Posterior vena cava (tissue), 2 donors: ENCODE data around the gene INPP4B. TPM values are rescaled to one million over a fixed set of nuclear protein-coding genes. Genes with fewer than 3 reads are reported as not detected.

Experiments used
- DNase-seq: peaks from one replicate; pipeline ENCODE4 v3.0.0-alpha.2; 2020; ENCODE audit warnings: low spot score
- intact Hi-C, 2 donors: fragments of 100-400 bp; cut with DNase I; formaldehyde crosslinking; loops; one replicate each; pipeline versions ENCODE4 v1.14.1 to v1.14.2; 2022 to 2023
- total RNA-seq, 2 donors: library from RNA; stranded (reverse); fragmentation: NEBNext Ultra II Directional; extraction: Animal tissue kit (Norgen Biotek cat#: 25700); gene quantifications; one replicate each; pipeline ENCODE4 v1.2.1, GENCODE V29; 2021
- donor health status: DM: yes; HTN: yes; CAD: no.
- donor health status: DM: yes; HTN: yes; CAD: no.

Gene INPP4B
- total RNA-seq, 2 donors from 2014 or later = 24.9 to 25.7 TPM

GRCh38 chr4:142348613-142349021, 497.5 kb downstream of the INPP4B start:
- intact Hi-C loops = no loop called here
- no peak for DNase-seq

GRCh38 chr4:142347241-142347640, 498.9 kb downstream of the INPP4B start:
- no peak for DNase-seq
- intact Hi-C loops = no loop called here

- no peak for DNase-seq
- intact Hi-C loops = no loop called here
These were observed 500.2 kb downstream of the INPP4B start for GRCh38 chr4:142345924-142346323.

- no peak for DNase-seq
- intact Hi-C loops = no loop called here
These were observed 504.8 kb downstream of the INPP4B start for GRCh38 chr4:142341268-142341667.

DNA sequence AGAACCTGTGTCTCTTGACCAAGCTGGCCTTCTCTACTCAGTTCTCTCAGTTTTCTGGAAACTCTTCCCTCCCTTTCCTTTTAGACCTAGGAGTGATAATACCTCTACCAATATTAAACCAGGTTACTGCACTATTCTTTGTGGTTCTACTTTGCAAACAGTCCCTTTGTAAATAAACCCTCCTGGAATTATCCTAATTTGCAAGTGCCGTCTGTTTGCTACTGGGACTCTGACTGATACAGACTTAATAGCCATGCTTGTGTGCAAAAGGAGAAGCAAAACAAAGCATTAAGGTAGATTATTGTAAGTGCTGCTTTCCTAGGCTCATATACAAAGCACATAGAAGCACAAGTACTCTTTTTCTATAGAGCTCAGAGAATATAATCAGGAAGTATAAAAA, 507.0 kb downstream of the INPP4B start:
- intact Hi-C loops = no loop called here
- DNase-seq = no peak

- intact Hi-C loops = no loop called here
These were observed 509.7 kb downstream of the INPP4B start for GRCh38 chr4:142336251-142336934.

GRCh38 chr4:142334931-142335330, 511.2 kb downstream of the INPP4B start:
- no peak for DNase-seq
- intact Hi-C loops = no loop called here

More at GRCh38 chr4:142336251-142336934, 509.7 kb downstream of the INPP4B start:
- DNase-seq = no peak

DNA sequence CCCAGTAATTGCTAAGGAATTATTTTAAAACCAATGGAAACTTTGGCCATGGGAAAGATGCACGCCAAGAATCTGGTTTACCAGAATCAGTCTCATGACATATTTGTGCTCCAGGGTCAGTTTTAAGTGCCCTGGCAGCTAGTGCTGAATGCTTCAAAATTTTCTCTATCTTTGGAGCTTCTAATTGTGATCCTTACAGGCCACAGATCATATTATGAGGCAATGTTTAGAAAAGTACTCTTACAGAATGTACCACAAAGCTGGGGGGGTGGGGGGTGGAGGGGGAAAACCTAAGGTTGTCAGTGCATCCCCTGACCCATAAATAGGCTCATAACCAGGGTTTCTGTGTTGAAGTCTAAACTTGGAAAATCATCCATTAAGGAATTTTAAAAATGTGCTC, 514.5 kb downstream of the INPP4B start:
- intact Hi-C loops = no loop called here
- no peak for DNase-seq

- intact Hi-C loops = no loop called here
- no peak for DNase-seq
These were observed 515.0 kb downstream of the INPP4B start for GRCh38 chr4:142331132-142331531.

DNA sequence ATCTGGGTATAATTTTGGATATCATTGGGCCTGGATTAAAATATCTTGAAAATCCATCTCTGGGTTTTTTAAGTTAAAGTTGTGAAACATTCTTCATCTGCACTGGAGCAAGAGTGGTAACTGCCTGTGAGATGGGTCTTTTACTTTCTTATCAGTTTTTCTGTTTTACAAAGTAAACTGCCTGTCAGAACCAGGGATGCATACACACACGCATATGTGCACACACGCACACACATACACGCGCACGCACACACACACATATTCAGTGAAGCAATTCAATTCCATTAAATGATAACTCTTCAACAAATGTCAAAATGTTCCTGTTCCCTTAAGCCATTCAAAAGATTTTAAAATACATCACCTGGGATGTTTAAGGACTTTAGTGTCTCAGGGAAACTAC, 515.8 kb downstream of the INPP4B start:
- intact Hi-C loops = no loop called here
- no peak for DNase-seq

DNA sequence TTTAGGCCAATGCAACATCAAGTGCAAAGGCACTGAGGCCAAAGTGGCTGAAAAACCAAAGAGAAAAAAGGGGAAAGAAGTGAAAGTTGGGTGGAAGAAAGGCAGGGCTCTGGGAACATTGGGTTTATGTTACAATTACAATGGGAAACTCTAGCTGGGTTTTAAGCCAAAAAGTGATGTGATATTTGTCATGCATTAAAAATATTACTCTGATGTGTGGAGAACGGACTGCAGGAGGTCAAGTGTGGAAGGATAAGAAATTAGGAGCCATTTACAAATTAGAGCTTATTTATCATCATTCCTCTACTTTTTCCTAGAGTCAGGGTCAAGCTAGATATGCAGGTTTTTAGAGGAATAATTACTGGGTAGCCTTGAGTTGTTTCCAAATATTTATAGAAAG, 516.8 kb downstream of the INPP4B start:
- DNase-seq = no peak
- intact Hi-C loops = no loop called here

DNA sequence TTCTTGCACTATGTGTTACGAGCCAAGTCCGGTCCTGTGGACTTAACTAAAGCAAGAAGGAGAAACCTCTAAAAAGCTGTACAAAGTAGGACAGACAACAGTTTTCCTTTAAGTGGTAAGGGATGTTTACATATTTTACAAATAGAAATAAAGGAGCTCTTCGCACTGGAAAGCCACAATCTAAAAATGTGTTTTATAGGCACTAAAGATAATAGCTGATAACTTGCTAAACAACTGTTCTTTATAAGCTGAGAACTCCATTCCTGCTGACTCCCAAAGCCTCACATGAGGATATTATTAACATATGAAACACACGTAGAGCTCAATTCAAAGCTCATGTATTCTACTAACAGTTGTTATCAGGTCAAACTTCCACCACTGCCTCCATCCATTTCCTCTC, 519.9 kb downstream of the INPP4B start:
- intact Hi-C loops = no loop called here
- no peak for DNase-seq

GRCh38 chr4:142324572-142324971, 521.5 kb downstream of the INPP4B start:
- intact Hi-C loops = no loop called here
- DNase-seq = no peak

- intact Hi-C loops = no loop called here
- DNase-seq = no peak
These were observed 523.1 kb downstream of the INPP4B start for GRCh38 chr4:142322996-142323395.

DNA sequence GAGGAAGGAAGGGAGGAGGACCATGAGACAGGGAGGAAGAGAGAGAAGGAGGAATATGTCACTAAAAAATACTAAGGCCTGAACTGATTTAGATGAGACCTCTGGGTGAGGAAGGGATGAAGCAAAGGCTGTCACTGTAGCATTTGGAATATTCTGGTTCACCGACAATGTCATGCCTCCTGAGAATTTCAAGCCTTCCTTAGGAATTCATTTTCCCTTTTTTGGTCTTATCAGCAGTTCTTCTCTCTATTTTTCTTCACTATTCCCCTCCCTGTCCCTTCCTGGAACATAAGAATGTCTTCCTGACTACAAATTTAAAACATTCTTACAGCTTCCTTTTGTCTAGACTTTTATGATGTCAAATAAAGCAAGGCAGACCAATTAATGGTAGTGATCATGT, 527.8 kb downstream of the INPP4B start:
- no peak for DNase-seq

DNA sequence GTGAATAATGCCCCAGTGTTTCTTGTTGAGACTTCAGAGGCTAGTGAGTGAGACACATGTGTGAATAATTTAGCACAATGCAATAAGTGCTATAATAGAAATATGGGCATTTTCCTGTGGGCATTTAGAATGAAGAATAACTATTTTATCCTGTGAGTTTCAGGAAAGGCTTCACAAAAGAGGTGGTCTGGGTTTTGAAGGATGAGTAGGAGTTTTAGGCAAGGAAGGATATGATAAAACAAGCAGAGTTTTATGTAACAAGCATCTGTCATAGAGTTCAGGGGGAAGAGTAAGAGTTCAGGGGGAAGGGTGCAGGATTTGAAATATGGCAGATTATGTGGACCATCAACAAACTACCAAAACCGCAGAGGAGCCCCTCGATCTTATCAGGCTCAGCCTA, 529.2 kb downstream of the INPP4B start:
- intact Hi-C loops = no loop called here
- DNase-seq = no peak

More for the DNA sequence above, 527.8 kb downstream of the INPP4B start:
- intact Hi-C loops = no loop called here

GRCh38 chr4:142316025-142316424, 530.1 kb downstream of the INPP4B start:
- DNase-seq = no peak
- intact Hi-C loops = no loop called here

- intact Hi-C loops = no loop called here
- no peak for DNase-seq
These were observed 531.4 kb downstream of the INPP4B start for GRCh38 chr4:142314686-142315085.

DNA sequence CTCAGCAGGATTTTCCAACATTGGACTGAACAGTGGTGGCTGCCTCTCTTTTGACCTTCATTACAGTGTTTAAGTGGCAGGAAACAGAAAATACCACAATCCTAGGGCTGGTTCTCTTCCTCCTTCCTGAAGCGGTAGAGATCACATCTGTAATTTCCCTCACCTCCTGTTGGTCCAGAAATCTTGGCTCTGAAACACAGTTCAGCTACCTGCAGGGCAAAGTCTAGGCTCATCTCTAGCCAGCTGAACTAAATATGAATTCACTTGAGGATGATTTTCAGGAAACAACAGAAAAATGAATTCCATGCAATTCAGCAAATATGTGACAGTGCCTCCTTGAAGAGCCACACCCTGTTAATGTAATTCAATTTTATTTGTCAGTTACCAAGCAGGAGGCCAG, 531.9 kb downstream of the INPP4B start:
- no peak for DNase-seq
- intact Hi-C loops = no loop called here

DNA sequence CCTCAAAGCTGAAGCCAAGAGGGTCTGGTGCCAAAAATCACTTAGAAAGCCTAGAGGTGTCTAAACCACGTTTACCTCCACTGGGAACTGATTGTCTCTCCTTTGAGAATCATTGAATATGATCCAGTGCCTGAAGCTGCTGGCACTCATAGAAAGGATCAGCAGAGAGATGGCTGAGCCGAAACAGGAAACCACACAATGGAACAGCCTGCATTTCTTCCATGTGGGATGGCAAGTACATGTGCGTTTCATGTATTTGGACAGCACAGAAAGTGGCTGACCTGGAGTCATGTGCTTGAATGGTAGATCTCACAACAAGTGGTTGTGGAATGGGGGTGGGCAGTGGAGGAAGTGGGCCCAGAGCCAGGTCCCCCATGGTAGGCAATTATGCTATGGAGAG, 533.7 kb downstream of the INPP4B start:
- no peak for DNase-seq
- intact Hi-C loops = no loop called here

- intact Hi-C loops = no loop called here
These were observed 534.2 kb downstream of the INPP4B start for GRCh38 chr4:142311916-142312315.

GRCh38 chr4:142309772-142310171, 536.3 kb downstream of the INPP4B start:
- no peak for DNase-seq
- intact Hi-C loops = no loop called here

More at GRCh38 chr4:142311916-142312315, 534.2 kb downstream of the INPP4B start:
- DNase-seq = no peak
